Endothelial cell (in vitro differentiated cells): Measurements from ENCODE around the gene SORCS2. TPM values are rescaled to one million over a fixed set of nuclear protein-coding genes. Genes with fewer than 3 reads are reported as not detected.

Experiments used
- DNase-seq: peaks from one replicate; pipeline ENCODE4 v3.0.0; 2021; ENCODE audit warnings: low spot score
- H3K27ac Mint-ChIP-seq: one replicate; pipeline ENCODE4 v1.8.0; 2021; ENCODE audit warnings: mixed read lengths, inconsistent platforms; ENCODE audit not compliant: unreplicated experiment
- H3K27me3 Mint-ChIP-seq: one replicate; pipeline ENCODE4 v1.8.0; 2021; ENCODE audit warnings: mild to moderate bottlenecking, moderate library complexity, mixed read lengths, inconsistent platforms; ENCODE audit not compliant: unreplicated experiment
- H3K36me3 Mint-ChIP-seq: one replicate; pipeline ENCODE4 v1.8.0; 2021; ENCODE audit warnings: mild to moderate bottlenecking, low read depth, mixed read lengths, inconsistent platforms; ENCODE audit not compliant: unreplicated experiment
- H3K4me1 Mint-ChIP-seq: one replicate; pipeline ENCODE4 v1.8.0; 2021; ENCODE audit warnings: mild to moderate bottlenecking, mixed read lengths, inconsistent platforms; ENCODE audit not compliant: unreplicated experiment
- H3K4me3 Mint-ChIP-seq: one replicate; pipeline ENCODE4 v1.8.0; 2021; ENCODE audit warnings: mild to moderate bottlenecking, mixed read lengths, inconsistent platforms; ENCODE audit not compliant: unreplicated experiment
- H3K9me3 Mint-ChIP-seq: one replicate; pipeline ENCODE4 v1.8.0; 2021; ENCODE audit warnings: mixed read lengths, inconsistent platforms; ENCODE audit not compliant: unreplicated experiment
- total RNA-seq: library from RNA; stranded (reverse); fragmentation: NEBNext Ultra II Directional; extraction: Animal tissue kit (Norgen Biotek cat#: 25700); gene quantifications from one replicate; pipeline ENCODE4 v1.2.1, GENCODE V29; 2021; ENCODE audit not compliant: unreplicated experiment
- TF ChIP-seq, protein P1 (sequence below): fragments of 200-600 bp; sonication (generic); IDR thresholded peaks from one replicate; pipeline ENCODE4 v1.5.0; 2021; ENCODE audit warnings: antibody characterized with exemption; ENCODE audit not compliant: unreplicated experiment

The SORCS2 gene
- total RNA-seq, 1 donor from 2014 or later = 1.3 TPM

DNA sequence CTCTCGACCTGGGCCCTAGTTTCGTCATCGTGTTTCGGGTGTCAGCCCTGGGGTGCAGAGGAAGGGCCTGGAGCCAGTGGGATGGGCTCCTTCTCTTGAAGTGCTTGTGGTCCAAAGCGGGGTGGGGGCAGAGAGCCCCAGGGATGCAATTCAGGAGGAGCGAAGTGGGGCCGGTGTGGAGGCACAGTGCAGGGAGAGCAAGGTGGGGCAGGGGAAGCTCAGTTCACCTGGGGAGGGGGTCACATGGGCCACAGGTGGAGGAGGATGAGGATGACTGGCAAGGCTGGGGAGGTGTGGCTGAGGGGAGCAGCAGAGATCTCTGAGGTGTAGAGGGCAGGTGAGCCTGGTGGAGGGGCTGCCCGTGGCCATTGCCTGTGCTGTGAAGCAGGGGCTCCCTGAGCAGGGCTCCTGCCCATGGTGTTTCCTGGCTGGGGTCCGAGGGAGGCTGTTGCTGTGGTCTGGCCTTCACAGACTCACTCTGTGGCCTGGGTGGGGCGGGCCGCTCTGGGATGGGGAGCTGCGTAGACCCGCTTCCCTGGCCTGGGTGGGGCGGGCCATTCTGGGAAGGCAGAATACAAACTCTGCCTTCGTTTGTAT lies 6.9 kb downstream of the SORCS2 start:
- H3K4me1 Mint-ChIP-seq = no peaks in the 10 kb centered on the region
- H3K4me3 Mint-ChIP-seq = no peak overlapping the region
- no peaks in the 10 kb centered on the region for H3K36me3 Mint-ChIP-seq
- H3K27ac Mint-ChIP-seq = no peak overlapping the region
- no peaks in the 10 kb centered on the region for H3K9me3 Mint-ChIP-seq
- H3K27me3 Mint-ChIP-seq = peaks cover 4% of the 10 kb centered on the region
- TF ChIP-seq, protein P1, sequence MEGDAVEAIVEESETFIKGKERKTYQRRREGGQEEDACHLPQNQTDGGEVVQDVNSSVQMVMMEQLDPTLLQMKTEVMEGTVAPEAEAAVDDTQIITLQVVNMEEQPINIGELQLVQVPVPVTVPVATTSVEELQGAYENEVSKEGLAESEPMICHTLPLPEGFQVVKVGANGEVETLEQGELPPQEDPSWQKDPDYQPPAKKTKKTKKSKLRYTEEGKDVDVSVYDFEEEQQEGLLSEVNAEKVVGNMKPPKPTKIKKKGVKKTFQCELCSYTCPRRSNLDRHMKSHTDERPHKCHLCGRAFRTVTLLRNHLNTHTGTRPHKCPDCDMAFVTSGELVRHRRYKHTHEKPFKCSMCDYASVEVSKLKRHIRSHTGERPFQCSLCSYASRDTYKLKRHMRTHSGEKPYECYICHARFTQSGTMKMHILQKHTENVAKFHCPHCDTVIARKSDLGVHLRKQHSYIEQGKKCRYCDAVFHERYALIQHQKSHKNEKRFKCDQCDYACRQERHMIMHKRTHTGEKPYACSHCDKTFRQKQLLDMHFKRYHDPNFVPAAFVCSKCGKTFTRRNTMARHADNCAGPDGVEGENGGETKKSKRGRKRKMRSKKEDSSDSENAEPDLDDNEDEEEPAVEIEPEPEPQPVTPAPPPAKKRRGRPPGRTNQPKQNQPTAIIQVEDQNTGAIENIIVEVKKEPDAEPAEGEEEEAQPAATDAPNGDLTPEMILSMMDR = no peak
- DNase-seq = no peak

DNA sequence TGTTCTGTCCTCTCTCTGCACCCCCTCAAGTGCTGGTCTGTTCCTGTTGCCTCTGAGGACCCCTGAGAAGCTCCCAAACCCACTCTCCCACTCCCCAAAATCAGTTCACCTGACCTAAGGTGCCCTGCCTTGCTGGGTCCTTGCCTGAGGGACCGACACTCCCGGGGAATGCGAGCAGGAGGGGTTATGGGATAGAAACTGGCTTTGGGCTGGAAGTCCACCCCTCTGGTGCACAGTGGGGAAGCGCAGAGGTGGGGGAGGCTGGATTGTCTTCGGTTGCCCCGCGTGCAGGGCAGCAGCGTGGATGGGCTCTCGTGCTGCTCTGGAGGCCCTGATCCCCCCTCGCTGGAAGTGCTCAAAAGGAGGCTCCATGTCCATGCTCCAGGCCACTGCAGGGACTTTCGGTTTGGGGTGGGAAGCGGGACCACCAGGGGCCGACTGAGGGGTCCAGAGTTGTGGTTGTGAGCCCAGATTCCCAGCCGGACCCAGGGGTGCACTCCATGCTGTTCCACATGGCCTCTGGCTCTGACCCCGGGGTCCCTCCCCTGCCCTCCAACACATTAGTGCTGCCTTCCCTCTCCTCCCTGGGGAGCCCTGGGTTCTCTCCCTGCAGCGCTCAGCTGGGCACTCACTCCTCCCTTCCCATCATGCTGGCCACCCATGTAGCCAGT lies 7.6 kb downstream of the SORCS2 start:
- Mint-ChIP-seq H3K36me3 (no peaks in the 10 kb centered on the region), H3K4me3 (no peak overlapping the region), H3K9me3 (no peaks in the 10 kb centered on the region), H3K4me1 (no peaks in the 10 kb centered on the region), H3K27ac (no peak overlapping the region), H3K27me3 (peaks cover 4% of the 10 kb centered on the region)
- no peak for DNase-seq
- TF ChIP-seq, protein P1 = no peak

DNA sequence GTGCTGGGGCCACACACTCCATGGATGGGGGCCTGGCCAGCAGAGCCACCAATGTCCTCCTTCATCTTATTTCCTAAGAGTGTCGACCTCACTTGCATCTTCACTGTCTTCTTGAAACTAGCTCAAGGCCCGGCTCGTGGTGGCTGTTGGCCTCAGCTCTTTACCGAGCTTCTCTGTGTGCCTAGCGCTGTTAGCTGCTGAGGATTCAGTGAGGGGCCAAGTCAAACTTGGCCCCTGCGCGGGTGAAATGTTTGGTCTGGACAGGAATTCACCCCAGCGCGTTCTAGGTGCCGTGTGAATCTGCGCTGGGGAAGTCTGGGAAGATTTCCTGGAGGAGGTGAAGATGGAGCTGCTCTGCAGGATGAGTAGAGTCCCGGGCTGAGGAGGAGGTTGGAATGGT lies 8.5 kb downstream of the SORCS2 start:
- peaks cover 3% of the 10 kb centered on the region for H3K4me1 Mint-ChIP-seq
- no peak overlapping the region for H3K4me3 Mint-ChIP-seq
- peaks cover 4% of the 10 kb centered on the region for H3K27me3 Mint-ChIP-seq
- H3K27ac Mint-ChIP-seq = peak overlapping the region; percentile 25
- no peaks in the 10 kb centered on the region for H3K36me3 Mint-ChIP-seq
- TF ChIP-seq, protein P1 = no peak
- DNase-seq = no peak
- no peaks in the 10 kb centered on the region for H3K9me3 Mint-ChIP-seq

DNA sequence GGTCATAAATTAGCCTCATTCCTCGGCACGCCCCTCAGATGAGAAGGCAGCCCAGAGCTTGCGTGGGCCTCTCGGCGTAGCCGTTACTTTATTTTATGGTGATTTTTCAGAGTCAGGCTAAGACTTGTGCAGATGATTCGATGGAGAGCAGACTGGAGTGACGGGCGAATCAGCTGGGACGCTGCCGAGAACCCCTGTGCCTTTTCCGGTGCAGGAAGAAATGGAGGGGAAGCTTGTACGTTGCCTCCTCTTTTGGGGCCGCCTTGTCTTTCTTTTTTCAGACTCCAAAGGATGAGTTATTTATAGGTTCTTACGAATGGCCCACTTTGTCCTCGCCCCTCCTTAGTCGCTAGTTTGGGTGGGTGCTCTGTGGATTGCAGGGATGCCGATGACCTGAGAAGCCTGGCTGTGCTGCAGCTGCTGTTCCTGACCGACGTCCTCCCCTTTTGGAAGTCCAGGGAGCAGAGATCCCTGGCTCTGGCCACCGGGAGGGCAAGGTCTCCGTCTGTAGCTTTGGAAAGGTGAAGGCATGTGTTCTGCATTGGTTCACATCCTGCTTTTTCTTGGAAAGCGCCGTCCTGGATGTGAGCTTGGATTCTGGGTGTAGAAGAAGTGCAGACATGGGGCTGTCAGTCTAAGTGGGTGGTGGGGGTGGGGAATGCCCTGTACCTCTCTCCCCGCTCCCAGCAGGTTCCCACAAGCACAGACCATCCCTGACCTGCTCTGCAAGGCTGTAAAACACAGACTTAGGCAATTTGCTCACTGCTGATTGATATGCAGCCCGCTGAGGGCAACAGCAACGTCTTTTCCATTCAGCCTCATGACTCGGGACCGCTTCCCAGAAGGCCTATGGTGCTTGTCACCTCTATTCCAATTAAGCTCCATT lies 9.3 kb downstream of the SORCS2 start:
- no peak overlapping the region for H3K27ac Mint-ChIP-seq

More for the DNA sequence above, 9.3 kb downstream of the SORCS2 start:
- Mint-ChIP-seq H3K36me3 (no peaks in the 10 kb centered on the region), H3K9me3 (no peaks in the 10 kb centered on the region), H3K4me1 (peaks cover 3% of the 10 kb centered on the region), H3K4me3 (no peak overlapping the region), H3K27me3 (peaks cover 6% of the 10 kb centered on the region)
- no peak for DNase-seq
- TF ChIP-seq, protein P1 = no peak
